H1 (cell line): ENCODE data around the gene ERP44. TPM values are rescaled to one million over a fixed set of nuclear protein-coding genes. Genes with fewer than 3 reads are reported as not detected.

Experiments used
- CTCF ChIA-PET: fragments of 300-600 bp; sonication (Branson Sonifier 250); formaldehyde crosslinking; loops from one replicate; lab custom pipeline; 2021; ENCODE audit not compliant: partially characterized antibody; lab: Charles Lee
- POLR2A ChIA-PET: fragments of 300-600 bp; sonication (Branson Sonifier 250); formaldehyde crosslinking; loops from one replicate; lab custom pipeline; 2021; ENCODE audit warnings: inconsistent platforms; ENCODE audit not compliant: partially characterized antibody; lab: Charles Lee
- DNase-seq, 2 experiments: peaks; one replicate each; pipeline versions ENCODE4 v3.0.0 to v3.0.0-alpha.2; 2010 to 2022; ENCODE audit warnings: low spot score in 2 of 2, low read depth in 1 of 2, mixed read lengths in 1 of 2
- FAIRE-seq: peaks from 2 replicates; lab custom pipeline; 2011; peaks lifted over from hg19 to GRCh38; lab: Jason Lieb, UNC
- H2AFZ ChIP-seq: 2 replicates; pipeline ENCODE4 v1.8.1; 2012; ENCODE audit warnings: low read length, inconsistent platforms
- H2AK5ac ChIP-seq: 2 replicates; pipeline ENCODE4 v1.6.1; 2013; ENCODE audit warnings: low read depth, low read length
- H2BK120ac ChIP-seq: replicated peaks from 2 replicates; pipeline ENCODE3; 2013; ENCODE audit warnings: low read depth, low read length, inconsistent platforms
- H2BK12ac ChIP-seq: 2 replicates; pipeline ENCODE4 v1.6.1; 2013; ENCODE audit warnings: low read depth, low read length
- H2BK15ac ChIP-seq: 2 replicates; pipeline ENCODE4 v1.6.1; 2013; ENCODE audit warnings: low read length
- H2BK20ac ChIP-seq: 2 replicates; pipeline ENCODE4 v1.6.1; 2013; ENCODE audit warnings: low read length
- H2BK5ac ChIP-seq: 2 replicates; pipeline ENCODE4 v1.6.1; 2013; ENCODE audit warnings: low read depth, low read length
- H3K14ac ChIP-seq: 2 replicates; pipeline ENCODE4 v1.6.1; 2013; ENCODE audit warnings: inconsistent platforms; ENCODE audit not compliant: insufficient read length
- H3K18ac ChIP-seq: 2 replicates; pipeline ENCODE4 v1.6.1; 2013; ENCODE audit warnings: low read length; ENCODE audit errors: extremely low read depth
- H3K23ac ChIP-seq: 2 replicates; pipeline ENCODE4 v1.6.1; 2013; ENCODE audit warnings: inconsistent platforms; ENCODE audit not compliant: insufficient read length
- H3K23me2 ChIP-seq: 2 replicates; pipeline ENCODE4 v1.6.1; 2013; ENCODE audit warnings: low read depth, low read length
- H3K27ac ChIP-seq: 2 replicates; pipeline ENCODE4 v1.6.1; 2011; ENCODE audit warnings: low read depth, low read length, inconsistent platforms
- H3K27me3 ChIP-seq, 4 experiments: replicated peaks in 1 of 4; 1 replicate in 1 of 4; 2 replicates in 3 of 4; pipeline versions ENCODE4 v1.6.1 to v1.8.1; 2011 to 2013; ENCODE audit warnings: low read length in 3 of 4, mild to moderate bottlenecking in 3 of 4, inconsistent platforms in 2 of 4, mixed read lengths in 2 of 4, moderate library complexity in 1 of 4; ENCODE audit not compliant: control insufficient read depth in 3 of 4, insufficient read depth in 3 of 4; ENCODE audit errors: extremely low read depth in 1 of 4
- H3K36me3 ChIP-seq, 4 experiments: 2 replicates each; pipeline versions ENCODE4 v1.6.1 to v1.8.1; 2011 to 2013; ENCODE audit warnings: mild to moderate bottlenecking in 4 of 4, low read length in 3 of 4, moderate library complexity in 2 of 4, control low read depth in 1 of 4, inconsistent platforms in 1 of 4; ENCODE audit not compliant: insufficient read depth in 4 of 4, control insufficient read depth in 2 of 4
- H3K4ac ChIP-seq: replicated peaks from 2 replicates; pipeline ENCODE3; 2013; ENCODE audit warnings: low read length, low read depth, mixed read lengths, inconsistent platforms; ENCODE audit not compliant: insufficient read length
- H3K4me1 ChIP-seq, 4 experiments: replicated peaks in 1 of 4; 1 replicate in 1 of 4; 2 replicates in 3 of 4; pipeline versions ENCODE4 v1.6.1 to v1.8.1; 2011 to 2013; ENCODE audit warnings: low read length in 3 of 4, inconsistent platforms in 2 of 4, mixed read lengths in 1 of 4; ENCODE audit not compliant: insufficient read depth in 4 of 4, control insufficient read depth in 3 of 4
- H3K4me2 ChIP-seq, 2 experiments: 2 replicates each; pipeline versions ENCODE4 v1.6.1 to v1.8.1; 2011 to 2013; ENCODE audit warnings: low read depth in 2 of 2, low read length in 2 of 2, control low read depth in 1 of 2, inconsistent platforms in 1 of 2, mild to moderate bottlenecking in 1 of 2; ENCODE audit not compliant: insufficient read depth in 1 of 2
- H3K4me3 ChIP-seq, 4 experiments: fragments of 200-600, 300-600 bp in 1 of 4; sonication (generic), shearing (Covaris generic), sonication (Bioruptor Twin) in 1 of 4; 2 replicates each; pipeline versions ENCODE4 v1.5.1 to v1.8.1; 2011 to 2016; ENCODE audit warnings: low read length in 4 of 4, low read depth in 3 of 4, control low read depth in 2 of 4, inconsistent platforms in 2 of 4, mild to moderate bottlenecking in 2 of 4, mixed read lengths in 1 of 4, moderate library complexity in 1 of 4; ENCODE audit not compliant: insufficient read depth in 2 of 4; ENCODE audit errors: extremely low read depth in 1 of 4
- H3K56ac ChIP-seq: replicated peaks from 2 replicates; pipeline ENCODE3; 2013; ENCODE audit warnings: low read depth, mild to moderate bottlenecking, mixed read lengths, low read length, inconsistent platforms; ENCODE audit not compliant: insufficient read length
- H3K79me1 ChIP-seq: 2 replicates; pipeline ENCODE4 v1.6.1; 2013; ENCODE audit warnings: low read depth, low read length, control low read depth
- H3K79me2 ChIP-seq, 2 experiments: 2 replicates each; pipeline versions ENCODE4 v1.6.1 to v1.8.1; 2012 to 2013; ENCODE audit warnings: low read length in 2 of 2, mild to moderate bottlenecking in 2 of 2, inconsistent platforms in 1 of 2; ENCODE audit not compliant: insufficient read depth in 2 of 2, control insufficient read depth in 1 of 2
- H3K9ac ChIP-seq, 4 experiments: replicated peaks in 1 of 4; 1 replicate in 1 of 4; 2 replicates in 3 of 4; pipeline versions ENCODE4 v1.6.1 to v1.8.1; 2011 to 2013; ENCODE audit warnings: low read depth in 3 of 4, low read length in 3 of 4, control low read depth in 2 of 4, mild to moderate bottlenecking in 2 of 4, moderate library complexity in 2 of 4, inconsistent platforms in 1 of 4; ENCODE audit errors: extremely low read depth in 1 of 4
- H3K9me3 ChIP-seq, 2 experiments: 2 replicates each; pipeline versions ENCODE4 v1.6.1 to v1.8.1; 2012 to 2013; ENCODE audit warnings: mild to moderate bottlenecking in 2 of 2, moderate library complexity in 2 of 2, control low read depth in 1 of 2, inconsistent platforms in 1 of 2, low read depth in 1 of 2, low read length in 1 of 2, mixed read lengths in 1 of 2; ENCODE audit not compliant: insufficient read depth in 2 of 2
- H4K20me1 ChIP-seq, 2 experiments: replicated peaks in 1 of 2; 2 replicates each; pipeline versions ENCODE3 to v1.8.1; 2011 to 2013; ENCODE audit warnings: inconsistent platforms in 2 of 2, low read length in 2 of 2, mild to moderate bottlenecking in 1 of 2; ENCODE audit not compliant: insufficient read depth in 2 of 2, control insufficient read depth in 1 of 2
- H4K5ac ChIP-seq: 2 replicates; pipeline ENCODE4 v1.6.1; 2013; ENCODE audit warnings: low read length, low read depth, mixed read lengths, inconsistent platforms; ENCODE audit not compliant: insufficient read length
- H4K8ac ChIP-seq: 2 replicates; pipeline ENCODE4 v1.8.0; 2013; ENCODE audit warnings: mild to moderate bottlenecking, moderate library complexity, low read length, inconsistent platforms; ENCODE audit not compliant: insufficient read depth; ENCODE audit errors: extremely low read depth
- H4K91ac ChIP-seq: replicated peaks from 2 replicates; pipeline ENCODE3; 2013; ENCODE audit warnings: low read length, mixed read lengths, inconsistent platforms; ENCODE audit not compliant: insufficient read length
- RNF2 ChIP-seq: fragments of 200-900, 300-1000 bp; sonication (generic); IDR thresholded peaks from 2 replicates; pipeline ENCODE4 v1.7.1; 2016; ENCODE audit warnings: borderline replicate concordance, low read depth, mild to moderate bottlenecking, antibody characterized with exemption, low read length; ENCODE audit not compliant: poor library complexity, severe bottlenecking; ENCODE audit errors: missing control alignments
- WGBS, 2 experiments: shearing (Covaris generic) in 1 of 2; methylation state at CpG; one replicate each; pipeline versions ENCODE4 v1.1.6 to v1.1.7; 2013 to 2015; ENCODE audit warnings: low lambda C conversion rate in 2 of 2, mixed read lengths in 2 of 2, inconsistent platforms in 1 of 2, low coverage in 1 of 2, missing lambda C conversion rate in 1 of 2; ENCODE audit not compliant: insufficient replicate concordance in 2 of 2, insufficient coverage in 1 of 2, insufficient read length in 1 of 2; ENCODE audit errors: extremely low coverage in 1 of 2, missing lambda C conversion rate in 1 of 2; 5-methylcytosine and 5-hydroxymethylcytosine counted together
- polyA plus RNA-seq, 7 experiments: library from polyadenylated mRNA; depleted of rRNA in 3 of 7; stranded (reverse) in 5 of 7; unstranded in 2 of 7; fragments of >200 nt in 5 of 7; fragments of 200-250 nt in 2 of 7; gene quantifications; 1 replicate in 5 of 7; 2 replicates in 1 of 7; 4 replicates in 1 of 7; pipeline versions ENCODE4 v1.2.1 to v1.2.3, GENCODE V29; 2011 to 2013; ENCODE audit warnings: missing spikeins in 2 of 7, mixed read lengths in 2 of 7
- total RNA-seq: library from RNA; stranded (reverse); fragmentation: NEBNext Ultra II Directional; extraction: Animal tissue kit (Norgen Biotek cat#: 25700); gene quantifications from 2 replicates; pipeline ENCODE4 v1.2.1, GENCODE V29; 2021

ERP44 gene
- total and polyA plus RNA-seq, 2 of the 8 experiments (the other 6 are each of a cell fraction or from before 2014, with no cell fraction given): 5.7 to 15.6 TPM

GRCh38 chr9:100131216-100131615 lies 32.4 kb upstream of the ERP44 start:
- H4K8ac ChIP-seq: no peak overlapping the region

More at GRCh38 chr9:100131216-100131615, 32.4 kb upstream of the ERP44 start:
- H3K79me1 ChIP-seq: no peaks in the 10 kb centered on the region
- H2BK5ac ChIP-seq: no peak overlapping the region
- no peak overlapping the region for H2BK120ac ChIP-seq
- H3K9ac ChIP-seq: no peak overlapping the region
- no peak overlapping the region for H3K18ac ChIP-seq
- DNase-seq: no peak
- no peak overlapping the region for H2BK12ac ChIP-seq
- H3K56ac ChIP-seq: no peak overlapping the region
- no peaks in the 10 kb centered on the region for H3K4me1 ChIP-seq
- H4K91ac ChIP-seq: no peak overlapping the region
- no peak for TF ChIP-seq RNF2
- no peak overlapping the region for H3K23ac ChIP-seq
- no peaks in the 10 kb centered on the region; the same call in 1 of the 2 replicates for H3K23me2 ChIP-seq
- CTCF ChIA-PET: interaction anchor here (1.0 to 1.7 kb wide), 3 partner anchors 78 to 193 kb away, joined by 3 to 4 read pairs (median 4); no protein-coding TSS in a partner anchor
- H2AFZ ChIP-seq: no peak overlapping the region
- H2BK20ac ChIP-seq: no peak overlapping the region
- no peak overlapping the region for H4K5ac ChIP-seq
- no peak overlapping the region for H3K4ac ChIP-seq
- H4K20me1 ChIP-seq: no peaks in the 10 kb centered on the region
- FAIRE-seq: no peak
- no peak overlapping the region for H3K14ac ChIP-seq
- H2BK15ac ChIP-seq: no peak overlapping the region
- no peaks in the 10 kb centered on the region for H3K9me3 ChIP-seq
- no peak overlapping the region for H2AK5ac ChIP-seq
- peaks cover 0 to 7% (median 0%) of the 10 kb centered on the region in 4 experiments; a peak in 2 of 8 replicates for H3K36me3 ChIP-seq
- H3K27me3 ChIP-seq: no peaks in the 10 kb centered on the region
- no peaks in the 10 kb centered on the region for H3K79me2 ChIP-seq
- 92% methylated on average over 1 of the region's 1 CpG; no CpG with 5 or more reads in 1 of the 2 experiments for WGBS, 2 experiments
- no peak overlapping the region for H3K4me3 ChIP-seq
- H3K27ac ChIP-seq: no peak overlapping the region
- POLR2A ChIA-PET: interaction anchor here (1.3 kb wide), 1 partner anchor 9 kb away, joined by 5 read pairs; no protein-coding TSS in a partner anchor
- H3K4me2 ChIP-seq: no peak overlapping the region
